GM12892 (cell line): ENCODE measurements around the gene WWOX.

ENCODE experiments used
- POLR2A ChIP-seq: IDR thresholded peaks from 2 replicates; pipeline ENCODE4 v1.6.1; 2011; ENCODE audit warnings: low read depth, low read length, control low read depth
- POLR2AphosphoS5 ChIP-seq: IDR thresholded peaks from 2 replicates; pipeline ENCODE4 v1.6.1; 2011; ENCODE audit warnings: low read depth, low read length, control low read depth

- TF ChIP-seq POLR2AphosphoS5 (no peak), POLR2A (no peak)
Observed at GRCh38 chr16:78992001-78992400, 892.5 kb downstream of the WWOX start.
